BLaER1 (cell line): Measurements from ENCODE around the gene TEX50.
"Not testable (repeated sequence)": the region's sequence is repeated elsewhere in the genome, so short reads cannot be mapped to it uniquely, and the experiment has no call there.

Source experiments
- H3K27ac ChIP-seq: shearing (Covaris generic); formaldehyde crosslinking; 2 replicates; pipeline ENCODE4 v1.8.1; 2022
- H3K27me3 ChIP-seq: shearing (Covaris generic); formaldehyde crosslinking; 2 replicates; pipeline ENCODE4 v1.8.1; 2022
- H3K36me3 ChIP-seq: shearing (Covaris generic); formaldehyde crosslinking; 2 replicates; pipeline ENCODE4 v1.8.1; 2022
- H3K4me1 ChIP-seq: shearing (Covaris generic); formaldehyde crosslinking; 2 replicates; pipeline ENCODE4 v1.8.1; 2022
- H3K4me2 ChIP-seq: shearing (Covaris generic); formaldehyde crosslinking; 2 replicates; pipeline ENCODE4 v1.8.1; 2022
- H3K4me3 ChIP-seq: shearing (Covaris generic); formaldehyde crosslinking; 2 replicates; pipeline ENCODE4 v1.8.1; 2022
- H3K9ac ChIP-seq: shearing (Covaris generic); formaldehyde crosslinking; 2 replicates; pipeline ENCODE4 v1.8.1; 2022
- H3K9me3 ChIP-seq: shearing (Covaris generic); formaldehyde crosslinking; 2 replicates; pipeline ENCODE4 v1.8.1; 2022
- H4K20me1 ChIP-seq: shearing (Covaris generic); formaldehyde crosslinking; 2 replicates; pipeline ENCODE4 v1.8.1; 2022
- Cebpa-rat ChIP-seq: shearing (Covaris generic); IDR thresholded peaks from 2 replicates; pipeline ENCODE4 v1.8.1; 2022

The TEX50 gene

DNA sequence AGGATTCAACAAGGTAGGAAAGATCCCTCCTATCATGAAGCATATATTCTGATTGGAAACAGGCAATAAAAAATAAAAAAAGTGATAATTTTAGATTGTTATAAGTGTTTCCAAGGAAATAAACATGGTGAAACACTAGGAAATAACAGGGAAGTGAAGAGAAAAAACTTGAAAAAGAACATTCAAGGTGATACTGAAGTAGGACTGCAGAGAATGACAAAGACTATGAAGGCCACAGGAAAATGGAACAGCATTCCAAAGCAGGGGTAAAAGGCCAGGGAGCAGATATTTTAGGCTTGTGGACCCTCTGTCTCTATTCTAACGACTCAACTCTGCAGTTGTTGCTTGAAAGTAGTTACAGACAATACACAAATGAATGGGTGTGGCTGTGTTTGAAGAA, 26.6 kb downstream of the TEX50 start:
- Histone ChIP-seq H4K20me1 (no peaks in the 10 kb centered on the region), H3K9me3 (no peaks in the 10 kb centered on the region), H3K4me3 (no peak overlapping the region), H3K9ac (no peak overlapping the region), H3K27ac (no peak overlapping the region), H3K4me1 (no peaks in the 10 kb centered on the region), H3K4me2 (no peak overlapping the region), H3K27me3 (no peaks in the 10 kb centered on the region), H3K36me3 (no peaks in the 10 kb centered on the region)
- no peak for TF ChIP-seq Cebpa-rat

GRCh38 chr1:173663159-173663558, 28.0 kb downstream of the TEX50 start:
- Histone ChIP-seq H3K27me3 (no peaks in the 10 kb centered on the region), H3K4me3 (no peak overlapping the region), H3K9ac (no peak overlapping the region), H4K20me1 (no peaks in the 10 kb centered on the region), H3K9me3 (no peaks in the 10 kb centered on the region), H3K4me1 (no peaks in the 10 kb centered on the region), H3K36me3 (no peaks in the 10 kb centered on the region), H3K27ac (no peak overlapping the region), H3K4me2 (no peak overlapping the region)
- TF ChIP-seq Cebpa-rat: no peak

DNA sequence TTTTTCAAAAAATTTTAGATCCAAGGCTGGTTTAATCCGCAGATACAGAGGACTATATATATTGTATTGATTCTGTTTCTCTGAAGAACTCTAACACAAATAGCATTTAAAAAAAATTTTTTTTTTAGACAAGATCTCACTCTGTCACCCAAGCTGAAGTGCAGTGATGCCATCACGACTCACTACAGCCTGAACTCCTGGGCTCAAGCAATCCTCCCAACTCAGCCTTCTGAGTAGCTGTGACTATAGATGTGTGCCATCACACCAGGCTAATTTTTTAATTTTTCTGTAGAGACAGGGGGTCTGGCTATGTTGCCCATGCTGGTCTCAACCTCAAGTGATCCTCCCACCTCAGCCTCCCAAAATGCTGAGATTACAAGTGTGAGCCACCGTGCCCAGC, 31.5 kb downstream of the TEX50 start:
- no peaks in the 10 kb centered on the region for H3K4me1 ChIP-seq
- peaks cover 4% of the 10 kb centered on the region; the same call in 1 of the 2 replicates for H3K9me3 ChIP-seq
- no peak overlapping the region for H3K4me2 ChIP-seq
- no peaks in the 10 kb centered on the region for H4K20me1 ChIP-seq
- H3K36me3 ChIP-seq: no peaks in the 10 kb centered on the region
- H3K27me3 ChIP-seq: no peaks in the 10 kb centered on the region
- no peak overlapping the region for H3K9ac ChIP-seq
- H3K27ac ChIP-seq: no peak overlapping the region
- TF ChIP-seq Cebpa-rat: no peak
- no peak overlapping the region for H3K4me3 ChIP-seq

DNA sequence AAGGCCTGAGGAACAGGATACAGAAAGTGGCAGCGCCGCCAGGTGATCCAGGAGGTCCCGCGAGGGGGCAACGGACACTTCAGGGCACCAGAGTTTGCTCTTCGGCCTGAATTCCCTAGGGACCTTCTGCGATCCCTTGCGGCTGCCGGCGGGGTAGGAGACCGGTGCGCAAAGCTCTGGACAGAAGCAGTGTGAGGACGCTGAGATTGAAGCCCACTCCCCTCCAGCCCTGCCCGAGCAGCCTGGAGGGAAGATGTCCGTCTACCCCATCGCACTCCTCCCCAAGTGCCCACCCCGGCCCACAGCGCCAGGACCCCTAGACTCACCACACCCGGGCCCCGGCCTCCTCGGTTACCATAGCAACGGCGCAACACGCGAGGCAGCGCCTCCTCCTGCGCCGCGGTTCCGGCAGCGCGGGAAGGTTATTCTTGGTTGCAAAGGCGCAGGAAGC, 34.4 kb downstream of the TEX50 start, which contains the start of gene ANKRD45:
ANKRD45 (minus strand) TSS at position 361 of the 451 bp plus-strand sequence. CDS start 10,433 bp downstream, outside the sequence.
- H3K4me1 ChIP-seq: no peaks in the 10 kb centered on the region
- peaks cover 4% of the 10 kb centered on the region; the same call in 1 of the 2 replicates for H3K9me3 ChIP-seq
- no peak within 1 kb of the TSS for H3K27ac ChIP-seq
- H3K27me3 ChIP-seq: no peaks in the 10 kb centered on the region
- no peak within 1 kb of the TSS for H3K9ac ChIP-seq
- no peaks in the 10 kb centered on the region for H4K20me1 ChIP-seq
- H3K36me3 ChIP-seq: no peaks in the 10 kb centered on the region
- TF ChIP-seq Cebpa-rat: no peak
- no peak within 1 kb of the TSS for H3K4me2 ChIP-seq
- H3K4me3 ChIP-seq: no peak within 1 kb of the TSS

- not testable (repeated sequence) for H3K9ac ChIP-seq, H3K4me1 ChIP-seq, H3K4me3 ChIP-seq, H4K20me1 ChIP-seq, H3K4me2 ChIP-seq, H3K36me3 ChIP-seq, H3K27me3 ChIP-seq, H3K27ac ChIP-seq
- peaks cover 11% of the 10 kb centered on the region for H3K9me3 ChIP-seq
Observed at GRCh38 chr1:173674496-173674895, 39.4 kb downstream of the TEX50 start.

- H3K27ac ChIP-seq, H3K27me3 ChIP-seq, H3K4me2 ChIP-seq, H3K4me1 ChIP-seq, H3K36me3 ChIP-seq, H4K20me1 ChIP-seq, H3K4me3 ChIP-seq, H3K9ac ChIP-seq: not testable (repeated sequence)
- H3K9me3 ChIP-seq: peaks cover 12% of the 10 kb centered on the region; the same call in 1 of the 2 replicates
Observed at GRCh38 chr1:173680152-173680551, 45.0 kb downstream of the TEX50 start.

- H3K9me3 ChIP-seq: peaks cover 4% of the 10 kb centered on the region; the same call in 1 of the 2 replicates
- TF ChIP-seq Cebpa-rat: no peak
- H3K9ac ChIP-seq: no peak overlapping the region
- H3K27ac ChIP-seq: no peak overlapping the region
- no peaks in the 10 kb centered on the region for H4K20me1 ChIP-seq
- H3K4me1 ChIP-seq: no peaks in the 10 kb centered on the region
- no peaks in the 10 kb centered on the region for H3K36me3 ChIP-seq
- no peak overlapping the region for H3K4me3 ChIP-seq
- H3K27me3 ChIP-seq: no peaks in the 10 kb centered on the region
- H3K4me2 ChIP-seq: no peak overlapping the region
Observed at GRCh38 chr1:173682184-173682583, 47.0 kb downstream of the TEX50 start.

DNA sequence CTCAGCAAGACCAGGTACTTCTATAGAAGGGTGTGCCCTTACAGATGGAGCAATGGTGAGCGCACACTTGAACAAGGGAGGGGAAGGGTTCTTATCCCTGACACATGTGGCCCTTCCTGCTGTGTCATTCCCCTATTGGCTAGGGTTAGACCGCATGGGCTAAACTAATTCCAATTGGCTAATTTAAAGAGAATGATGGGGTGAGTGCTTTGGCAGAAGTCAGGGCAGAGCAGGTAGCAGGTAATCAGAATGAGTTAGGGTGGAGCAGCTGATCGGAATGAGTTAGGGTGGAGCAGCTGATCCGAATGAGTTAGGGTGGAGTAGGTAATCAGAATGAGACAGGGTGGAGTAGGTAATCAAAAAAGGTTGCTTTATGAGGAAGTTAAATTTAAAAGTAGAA, 48.7 kb downstream of the TEX50 start:
- not testable (repeated sequence) for H3K9ac ChIP-seq, H4K20me1 ChIP-seq, H3K4me2 ChIP-seq, H3K4me1 ChIP-seq, H3K27me3 ChIP-seq, H3K4me3 ChIP-seq, H3K9me3 ChIP-seq, H3K27ac ChIP-seq, H3K36me3 ChIP-seq

DNA sequence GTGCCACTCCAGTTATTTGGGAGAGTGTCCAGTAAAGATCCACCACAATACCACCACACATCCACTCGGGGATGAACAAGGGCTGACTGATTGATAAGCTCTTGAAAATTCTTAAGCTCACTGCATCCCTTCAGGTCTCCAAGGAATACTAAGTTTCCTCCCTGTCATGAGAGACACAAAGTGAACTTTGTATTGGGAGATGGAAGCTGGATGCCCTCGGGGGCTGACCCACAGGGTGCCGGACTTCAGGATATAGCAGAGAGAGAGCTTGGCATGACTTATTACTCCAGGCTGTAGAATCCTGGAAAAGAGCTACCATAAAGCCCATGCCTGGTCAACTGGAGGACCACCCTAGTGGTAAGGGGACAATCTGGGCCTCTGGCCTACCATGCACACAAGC, 50.0 kb downstream of the TEX50 start:
- H3K4me1 ChIP-seq, H3K9ac ChIP-seq, H4K20me1 ChIP-seq, H3K27me3 ChIP-seq, H3K9me3 ChIP-seq, H3K27ac ChIP-seq, H3K4me3 ChIP-seq, H3K36me3 ChIP-seq, H3K4me2 ChIP-seq: not testable (repeated sequence)
